Left lung (tissue), 10 donors: ENCODE data around the gene LAMA2. TPM values are rescaled to one million over a fixed set of nuclear protein-coding genes. Genes with fewer than 3 reads are reported as not detected.

Experiments
- ATAC-seq: fragments of 200-7000 bp; cut with Tn5 transposase; one replicate; pipeline ENCODE4 v1.9.1; 2020; ENCODE audit warnings: moderate library complexity
- DNase-seq, 4 donors: peaks; one replicate each; pipeline ENCODE4 v3.0.0-alpha.2; 2013 to 2020
- H3K27ac ChIP-seq, 2 donors: fragments of 200-600 bp; sonication (generic) in 1 of 2; one replicate each; pipeline versions ENCODE4 v1.5.0 to v1.8.0; 2020 to 2021
- H3K27me3 ChIP-seq, 2 donors: fragments of 200-600 bp; sonication (generic) in 1 of 2; one replicate each; pipeline versions ENCODE4 v1.5.0 to v1.8.0; 2020 to 2021
- H3K36me3 ChIP-seq, 2 donors: fragments of 200-600 bp; sonication (generic) in 1 of 2; one replicate each; pipeline versions ENCODE4 v1.5.0 to v1.8.0; 2020 to 2021
- H3K4me1 ChIP-seq, 2 donors: fragments of 200-600 bp; one replicate each; pipeline ENCODE4 v1.8.0; 2021
- H3K4me3 ChIP-seq, 2 donors: fragments of 200-600 bp; sonication (generic) in 1 of 2; one replicate each; pipeline versions ENCODE4 v1.5.0 to v1.8.0; 2020 to 2021; ENCODE audit warnings: mild to moderate bottlenecking in 1 of 2
- H3K9me3 ChIP-seq, 2 donors: fragments of 200-600 bp; sonication (generic) in 1 of 2; one replicate each; pipeline versions ENCODE4 v1.5.0 to v1.8.0; 2020 to 2021
- intact Hi-C, 2 donors: fragments of 100-400 bp; cut with DNase I; formaldehyde crosslinking; loops; one replicate each; pipeline versions ENCODE4 v1.11.2 to v1.14.2; 2022
- polyA plus RNA-seq, 6 donors: library from polyadenylated mRNA; unstranded; fragments of 120-200 nt; gene quantifications; one replicate each; pipeline ENCODE4 v1.2.1, GENCODE V29; 2013; ENCODE audit not compliant: insufficient read length in 6 of 6
- total RNA-seq, 2 donors: library from RNA; stranded (reverse); fragmentation: NEBNext Ultra II Directional; extraction: Animal tissue kit (Norgen Biotek cat#: 25700); gene quantifications; one replicate each; pipeline ENCODE4 v1.2.1, GENCODE V29; 2021
- TF ChIP-seq, protein P1 (sequence below), 2 donors: fragments of 200-600 bp; sonication (generic) in 1 of 2; IDR thresholded peaks; one replicate each; pipeline versions ENCODE4 v1.5.0 to v1.8.0; 2021; ENCODE audit warnings: antibody characterized with exemption in 2 of 2
- donor health status: DM: no; HTN: yes; CAD: no.
- donor health status: DM: no; HTN: no; CAD: no.

LAMA2 gene
- total and polyA plus RNA-seq, 8 donors: 32.7 to 91.7 (median 64.7) TPM

DNA sequence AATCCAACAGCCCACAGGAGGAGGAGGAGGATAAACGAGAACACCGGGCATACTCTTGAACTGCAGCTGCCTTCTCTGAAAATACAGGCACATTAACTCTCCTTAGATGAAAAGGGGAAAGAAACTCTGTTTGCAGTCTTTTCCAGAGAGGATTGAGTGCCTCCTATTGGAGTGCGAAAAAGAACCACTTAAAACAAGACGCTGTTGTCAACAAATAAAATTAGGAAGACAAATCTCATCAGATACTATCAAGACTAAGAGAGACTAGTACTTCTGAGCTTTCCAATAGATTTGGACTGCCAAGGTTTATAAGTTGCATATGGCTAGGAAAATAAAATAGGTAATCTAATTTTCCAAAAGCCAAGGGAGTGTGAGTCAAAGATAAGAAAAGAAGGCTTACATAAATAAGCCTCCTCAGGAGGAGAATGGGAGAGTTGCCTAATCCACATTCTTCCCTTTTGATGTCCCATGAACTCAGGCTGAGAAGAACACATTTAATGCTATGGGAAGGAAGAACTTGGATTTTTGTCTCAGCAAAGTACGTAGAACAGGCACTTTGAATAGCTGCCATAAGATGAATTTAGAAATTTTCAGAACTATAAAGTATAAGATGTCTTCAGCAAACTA, 672.4 kb downstream of the LAMA2 start:
- no peak overlapping the region for H3K27ac ChIP-seq
- TF ChIP-seq, protein P1, sequence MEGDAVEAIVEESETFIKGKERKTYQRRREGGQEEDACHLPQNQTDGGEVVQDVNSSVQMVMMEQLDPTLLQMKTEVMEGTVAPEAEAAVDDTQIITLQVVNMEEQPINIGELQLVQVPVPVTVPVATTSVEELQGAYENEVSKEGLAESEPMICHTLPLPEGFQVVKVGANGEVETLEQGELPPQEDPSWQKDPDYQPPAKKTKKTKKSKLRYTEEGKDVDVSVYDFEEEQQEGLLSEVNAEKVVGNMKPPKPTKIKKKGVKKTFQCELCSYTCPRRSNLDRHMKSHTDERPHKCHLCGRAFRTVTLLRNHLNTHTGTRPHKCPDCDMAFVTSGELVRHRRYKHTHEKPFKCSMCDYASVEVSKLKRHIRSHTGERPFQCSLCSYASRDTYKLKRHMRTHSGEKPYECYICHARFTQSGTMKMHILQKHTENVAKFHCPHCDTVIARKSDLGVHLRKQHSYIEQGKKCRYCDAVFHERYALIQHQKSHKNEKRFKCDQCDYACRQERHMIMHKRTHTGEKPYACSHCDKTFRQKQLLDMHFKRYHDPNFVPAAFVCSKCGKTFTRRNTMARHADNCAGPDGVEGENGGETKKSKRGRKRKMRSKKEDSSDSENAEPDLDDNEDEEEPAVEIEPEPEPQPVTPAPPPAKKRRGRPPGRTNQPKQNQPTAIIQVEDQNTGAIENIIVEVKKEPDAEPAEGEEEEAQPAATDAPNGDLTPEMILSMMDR (IDR thresholded peaks at IDR 0.05): no peak
- intact Hi-C loops: no loop called here

GRCh38 chr6:129558248-129558647, 675.3 kb downstream of the LAMA2 start:
- Histone ChIP-seq H3K4me3 (no peak overlapping the region), H3K27ac (no peak overlapping the region), H3K4me1 (no peaks in the 10 kb centered on the region), H3K9me3 (no peaks in the 10 kb centered on the region), H3K36me3 (no peaks in the 10 kb centered on the region), H3K27me3 (no peaks in the 10 kb centered on the region)
- intact Hi-C loops: no loop called here
- no peak for ATAC-seq
- no peak for DNase-seq
- TF ChIP-seq, protein P1 (IDR thresholded peaks at IDR 0.05): no peak

More for the DNA sequence above, 672.4 kb downstream of the LAMA2 start:
- ATAC-seq (no peak), DNase-seq (no peak)
- no peaks in the 10 kb centered on the region for H3K9me3 ChIP-seq
- no peaks in the 10 kb centered on the region for H3K4me1 ChIP-seq
- H3K36me3 ChIP-seq: no peaks in the 10 kb centered on the region
- H3K27me3 ChIP-seq: no peaks in the 10 kb centered on the region
- H3K4me3 ChIP-seq: no peak overlapping the region

- H3K27ac ChIP-seq: no peak overlapping the region
- no peak overlapping the region for H3K4me3 ChIP-seq
- ATAC-seq (no peak), DNase-seq (no peak)
- H3K4me1 ChIP-seq: no peaks in the 10 kb centered on the region
- H3K27me3 ChIP-seq: no peaks in the 10 kb centered on the region
- H3K36me3 ChIP-seq: no peaks in the 10 kb centered on the region
- TF ChIP-seq, protein P1 (IDR thresholded peaks at IDR 0.05): no peak
- no peaks in the 10 kb centered on the region for H3K9me3 ChIP-seq
- intact Hi-C loops: no loop called here
Measured at GRCh38 chr6:129565366-129565765, 682.4 kb downstream of the LAMA2 start.

DNA sequence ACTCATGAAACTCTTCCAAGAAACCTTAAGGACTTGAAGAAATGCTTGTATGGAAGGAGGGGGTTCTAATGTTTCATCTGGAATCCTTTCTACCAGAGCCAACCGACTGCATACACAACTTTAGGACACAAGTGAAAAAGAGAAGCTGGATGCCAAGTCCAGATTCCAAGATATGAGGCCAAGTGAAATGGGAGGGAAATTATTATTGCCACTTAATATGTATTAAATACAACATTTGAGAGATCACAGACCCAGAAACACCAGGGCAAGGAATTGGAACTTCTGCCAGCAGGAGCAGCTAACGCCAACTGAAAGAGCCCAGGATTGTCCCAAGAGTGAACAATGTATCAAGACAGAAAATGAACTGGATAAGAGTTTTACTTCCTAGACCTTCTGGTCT, 682.9 kb downstream of the LAMA2 start:
- Histone ChIP-seq H3K27ac (no peak overlapping the region), H3K4me1 (no peaks in the 10 kb centered on the region), H3K9me3 (no peaks in the 10 kb centered on the region), H3K4me3 (no peak overlapping the region), H3K36me3 (no peaks in the 10 kb centered on the region), H3K27me3 (no peaks in the 10 kb centered on the region)
- intact Hi-C loops: no loop called here
- DNase-seq: peak in 2 of 4 donors; percentile 42 to 62
- no peak for ATAC-seq
- TF ChIP-seq, protein P1 (IDR thresholded peaks at IDR 0.05): no peak
